Measurements from ENCODE around the gene ZNF878. TPM values are rescaled to one million over a fixed set of nuclear protein-coding genes. Genes with fewer than 3 reads are reported as not detected.

Gene ZNF878
- total and polyA plus RNA-seq, 9 of the 15 experiments (the other 6 are each of a cell fraction or from before 2014, with no cell fraction given): 0.30 to 1.4 (median 0.50) TPM

DNA sequence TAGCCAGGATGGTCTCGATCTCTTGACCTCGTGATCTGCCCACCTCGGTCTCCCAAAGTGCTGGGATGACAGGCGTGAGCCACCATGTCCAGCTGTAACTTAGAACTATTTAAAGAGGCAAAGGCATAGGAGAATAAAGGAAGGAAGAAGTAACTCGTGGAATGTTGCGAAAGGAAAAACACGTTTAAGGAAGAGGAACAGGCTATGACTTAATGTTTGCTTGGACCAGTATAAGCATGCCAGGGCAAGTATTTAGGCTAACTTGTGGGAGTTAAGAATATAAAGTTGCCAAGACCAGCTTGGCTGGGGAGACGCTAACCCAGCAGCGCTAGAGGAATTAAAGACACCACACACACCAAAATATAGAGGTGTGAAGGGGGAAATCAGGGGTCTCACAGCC lies 45.3 kb upstream of the ZNF878 start:
- FAIRE-seq (no peak), DNase-seq (ENCODE audit: extremely low read depth in 1 of 4, low spot score in 3 of 4) (no peak), ATAC-seq (no peak)
- no peaks in the 10 kb centered on the region for H3K9me1 ChIP-seq (ENCODE audit: control insufficient read depth, insufficient read depth, low read length)
- in situ Hi-C loops (cut with MboI): no loop called here
- peaks cover 10% of the 10 kb centered on the region for H3K79me2 ChIP-seq (ENCODE audit: control insufficient read depth, insufficient read depth, low read length)
- CTCF ChIA-PET (ENCODE audit: low intra/inter-chr PET ratio): no interaction called here
- no TSS peak for BruUV-seq (replicated peaks)
- WGBS (ENCODE audit: insufficient coverage, low coverage, missing lambda C conversion rate): 50% methylated on average over 9 of the region's 9 CpGs
- H3K9ac ChIP-seq (ENCODE audit: insufficient read depth in 1 of 2, low read depth in 2 of 2, low read length in 2 of 2): no peak overlapping the region
- no peak overlapping the region for H3K4me2 ChIP-seq (ENCODE audit: insufficient read depth, low read length)
- TF ChIP-seq, protein P1, sequence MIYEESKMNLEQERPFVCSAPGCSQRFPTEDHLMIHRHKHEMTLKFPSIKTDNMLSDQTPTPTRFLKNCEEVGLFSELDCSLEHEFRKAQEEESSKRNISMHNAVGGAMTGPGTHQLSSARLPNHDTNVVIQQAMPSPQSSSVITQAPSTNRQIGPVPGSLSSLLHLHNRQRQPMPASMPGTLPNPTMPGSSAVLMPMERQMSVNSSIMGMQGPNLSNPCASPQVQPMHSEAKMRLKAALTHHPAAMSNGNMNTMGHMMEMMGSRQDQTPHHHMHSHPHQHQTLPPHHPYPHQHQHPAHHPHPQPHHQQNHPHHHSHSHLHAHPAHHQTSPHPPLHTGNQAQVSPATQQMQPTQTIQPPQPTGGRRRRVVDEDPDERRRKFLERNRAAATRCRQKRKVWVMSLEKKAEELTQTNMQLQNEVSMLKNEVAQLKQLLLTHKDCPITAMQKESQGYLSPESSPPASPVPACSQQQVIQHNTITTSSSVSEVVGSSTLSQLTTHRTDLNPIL (CRISPR knock-in tag; IDR thresholded peaks at IDR 0.05): no peak
- no peak for TF ChIP-seq MED1 (CRISPR knock-in tag; IDR thresholded peaks at IDR 0.05; ENCODE audit: borderline replicate concordance)
- TF ChIP-seq HOXB6 (CRISPR knock-in tag; IDR thresholded peaks at IDR 0.05; ENCODE audit: borderline replicate concordance): no peak
- no peak for TF ChIP-seq ZNF3 (CRISPR knock-in tag; IDR thresholded peaks at IDR 0.05)
- no peak for TF ChIP-seq C11orf30 (IDR thresholded peaks at IDR 0.05; ENCODE audit: low read depth)
- H3K9me3 ChIP-seq (replicated peaks; ENCODE audit: control insufficient read depth, insufficient read depth, low read depth, low read length): peaks cover 2% of the 10 kb centered on the region; the same call in 1 of the 2 replicates
- H3K4me3 ChIP-seq: no peak overlapping the region
- no peak overlapping the region for H3K27ac ChIP-seq (ENCODE audit: extremely low read depth, low read depth, low read length)
- POLR2A ChIA-PET: no interaction called here
- no peaks in the 10 kb centered on the region for H4K20me1 ChIP-seq (replicated peaks; ENCODE audit: control insufficient read depth, insufficient read depth, low read length)
- peaks cover 0 to 3% of the 10 kb centered on the region in 2 experiments; a peak in 1 of 5 replicates for H3K4me1 ChIP-seq (replicated peaks in 1 of 2; ENCODE audit: control insufficient read depth in 2 of 2, insufficient read depth in 2 of 2, low read length in 2 of 2)
- intact Hi-C loops (cut with micrococcal nuclease): no loop called here
- H3K27me3 ChIP-seq (ENCODE audit: control insufficient read depth in 2 of 2, insufficient read depth in 2 of 2, low read length in 2 of 2): no peaks in the 10 kb centered on the region
- H2AFZ ChIP-seq (ENCODE audit: low read depth, low read length): no peak overlapping the region
- H3K36me3 ChIP-seq (ENCODE audit: control insufficient read depth, insufficient read depth, low read length): peaks cover 14% of the 10 kb centered on the region; the same call in 2 of the 3 replicates

Data from K562 (cell line).